Measurements from ENCODE around the gene GPR26.

DNA sequence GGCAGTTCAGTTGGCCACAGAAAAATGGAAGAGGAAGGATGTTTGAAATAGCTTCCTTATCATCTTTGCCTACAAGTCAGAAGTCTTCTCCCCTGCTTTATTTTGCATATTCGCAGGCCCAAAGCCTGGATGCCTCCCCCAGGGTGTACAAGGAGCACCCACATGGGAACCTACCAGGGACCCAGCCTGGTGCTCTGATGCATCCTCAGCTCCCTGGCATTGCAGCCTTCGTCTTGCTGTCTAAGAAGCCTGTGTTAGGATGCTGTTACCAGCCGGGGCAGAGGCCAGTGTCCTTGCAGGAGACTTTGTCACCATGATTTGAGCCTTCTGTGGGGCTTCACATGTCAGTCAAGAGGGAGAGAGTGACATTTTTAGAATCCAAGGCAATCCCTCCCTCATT, 27.0 kb upstream of the GPR26 start:
- TF ChIP-seq, protein P1, sequence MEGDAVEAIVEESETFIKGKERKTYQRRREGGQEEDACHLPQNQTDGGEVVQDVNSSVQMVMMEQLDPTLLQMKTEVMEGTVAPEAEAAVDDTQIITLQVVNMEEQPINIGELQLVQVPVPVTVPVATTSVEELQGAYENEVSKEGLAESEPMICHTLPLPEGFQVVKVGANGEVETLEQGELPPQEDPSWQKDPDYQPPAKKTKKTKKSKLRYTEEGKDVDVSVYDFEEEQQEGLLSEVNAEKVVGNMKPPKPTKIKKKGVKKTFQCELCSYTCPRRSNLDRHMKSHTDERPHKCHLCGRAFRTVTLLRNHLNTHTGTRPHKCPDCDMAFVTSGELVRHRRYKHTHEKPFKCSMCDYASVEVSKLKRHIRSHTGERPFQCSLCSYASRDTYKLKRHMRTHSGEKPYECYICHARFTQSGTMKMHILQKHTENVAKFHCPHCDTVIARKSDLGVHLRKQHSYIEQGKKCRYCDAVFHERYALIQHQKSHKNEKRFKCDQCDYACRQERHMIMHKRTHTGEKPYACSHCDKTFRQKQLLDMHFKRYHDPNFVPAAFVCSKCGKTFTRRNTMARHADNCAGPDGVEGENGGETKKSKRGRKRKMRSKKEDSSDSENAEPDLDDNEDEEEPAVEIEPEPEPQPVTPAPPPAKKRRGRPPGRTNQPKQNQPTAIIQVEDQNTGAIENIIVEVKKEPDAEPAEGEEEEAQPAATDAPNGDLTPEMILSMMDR (IDR thresholded peaks at IDR 0.05): no peak
- no peak for TF ChIP-seq POLR2A (IDR thresholded peaks at IDR 0.05)
